Dermis blood vessel endothelial cell (primary cell): ENCODE data around the gene SURF4. TPM values are rescaled to one million over a fixed set of nuclear protein-coding genes. Genes with fewer than 3 reads are reported as not detected.

ENCODE experiments used
- DNase-seq: peaks from one replicate; pipeline ENCODE4 v3.0.0; 2010
- total RNA-seq: library from RNA; depleted of rRNA; stranded (reverse); fragments of >200 nt; gene quantifications from 2 replicates; pipeline ENCODE4 v1.2.3, GENCODE V29; 2014

SURF4 gene
- total RNA-seq = 370 and 397 TPM in 2 replicates

GRCh38 chr9:133375724-133376654 lies at the start of gene SURF4, which contains the start of gene STKLD1:
SURF4 (minus strand) TSS chr9:133376060; CDS start chr9:133375969, 91 bp downstream.
STKLD1 (plus strand) TSS chr9:133376366; CDS start chr9:133376474, 108 bp downstream.
- peak; percentile 98 for DNase-seq

DNA sequence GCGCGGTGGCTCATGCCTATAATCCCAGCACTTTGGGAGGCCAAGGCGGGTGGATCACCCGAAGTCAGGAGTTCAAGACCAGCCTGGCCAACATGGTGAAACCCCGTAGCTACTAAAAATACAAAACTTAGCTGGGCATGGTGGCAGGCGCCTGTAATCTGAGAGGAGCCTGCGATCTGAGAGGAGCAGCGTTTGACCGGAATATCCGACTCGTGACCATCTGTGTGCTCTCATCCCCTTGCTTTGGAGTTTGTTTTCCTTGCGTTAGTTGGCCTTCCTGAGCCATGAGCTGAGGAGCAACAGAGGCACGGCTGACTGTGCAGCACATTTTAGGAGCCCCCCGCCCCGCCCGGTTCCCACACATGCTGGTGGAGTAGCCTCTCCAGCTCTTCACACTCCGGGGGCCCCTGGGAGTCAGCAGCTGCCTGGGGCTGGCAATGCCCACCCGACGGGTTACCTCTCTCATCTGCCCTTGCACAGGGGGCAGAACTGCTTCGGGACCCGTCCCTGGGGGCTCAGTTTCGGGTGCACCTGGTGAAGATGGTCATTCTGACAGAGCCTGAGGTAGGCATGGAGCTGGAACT lies 49.3 kb upstream of the SURF4 start:
- DNase-seq = no peak

DNA sequence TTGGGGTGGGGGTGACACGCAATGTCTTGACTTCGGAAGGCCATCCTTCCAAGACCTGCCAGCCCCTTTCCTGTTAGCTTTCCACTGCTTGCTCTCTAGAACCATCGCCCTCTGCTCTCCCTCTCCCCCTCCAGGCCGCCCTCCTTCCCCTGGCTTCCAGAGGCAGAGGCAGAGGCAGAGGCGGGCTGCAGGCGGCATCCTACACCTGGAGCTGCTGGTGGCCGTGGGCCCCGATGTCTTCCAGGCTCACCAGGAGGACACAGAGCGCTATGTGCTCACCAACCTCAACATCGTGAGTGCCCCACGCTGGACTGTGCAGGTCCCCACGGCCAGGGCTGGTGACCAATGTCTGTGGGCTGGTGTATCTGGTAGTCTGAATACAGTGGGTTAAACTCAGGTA lies 48.3 kb upstream of the SURF4 start:
- DNase-seq = no peak

DNA sequence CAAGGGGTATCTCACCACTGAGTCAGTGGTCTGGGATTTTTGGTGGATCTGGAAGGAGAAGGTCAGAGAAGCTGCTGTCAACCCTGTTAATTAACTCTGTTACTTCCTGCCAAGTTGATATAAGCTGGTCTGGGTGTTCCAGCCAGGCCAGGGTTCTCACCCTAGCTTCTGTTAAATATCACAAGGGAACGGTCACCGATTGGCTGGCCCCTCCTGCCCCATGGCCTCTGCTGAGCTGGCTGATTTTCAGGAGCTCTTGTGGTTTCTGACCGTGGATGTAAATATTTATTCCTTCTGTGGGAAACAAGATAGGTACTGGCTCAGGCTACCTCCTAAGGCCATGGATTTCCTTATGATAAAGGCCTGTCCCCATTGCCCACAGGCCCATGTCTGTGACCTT lies 47.4 kb upstream of the SURF4 start:
- no peak for DNase-seq

- peak; percentile 13 for DNase-seq
Observed at GRCh38 chr9:133421615-133422542, 46.0 kb upstream of the SURF4 start, which contains the start of gene ADAMTS13. ADAMTS13 (plus strand) TSS chr9:133422367; CDS start chr9:133422444, 77 bp downstream.

GRCh38 chr9:133420392-133420827 lies 44.5 kb upstream of the SURF4 start:
- no peak for DNase-seq

DNA sequence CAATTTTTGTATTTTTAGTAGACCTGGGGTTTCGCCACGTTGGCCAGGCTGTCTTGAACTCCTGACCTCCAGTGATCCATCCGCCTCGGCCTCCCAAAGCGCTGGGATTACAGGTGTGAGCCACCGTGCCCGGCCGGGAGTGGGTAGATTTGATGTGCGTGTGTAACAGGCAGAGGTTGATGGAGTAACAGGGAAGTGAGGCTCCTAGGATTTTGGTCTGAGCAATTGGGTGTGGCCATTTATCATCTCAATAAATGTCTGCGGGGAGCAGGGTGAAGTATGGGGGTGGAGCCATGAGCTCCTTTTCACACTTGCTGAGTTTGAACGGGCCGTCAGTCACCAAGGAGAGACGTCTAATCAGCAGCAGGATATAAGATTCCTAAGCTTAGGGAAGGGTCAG lies 43.1 kb upstream of the SURF4 start:
- no peak for DNase-seq

GRCh38 chr9:133417541-133418461 lies 41.9 kb upstream of the SURF4 start, which contains the start of gene REXO4:
REXO4 (minus strand) TSS chr9:133418010; CDS start chr9:133417844, 166 bp downstream.
- peak; percentile 85 for DNase-seq

- no peak for DNase-seq
Observed at GRCh38 chr9:133415170-133415569, 39.3 kb upstream of the SURF4 start.

DNA sequence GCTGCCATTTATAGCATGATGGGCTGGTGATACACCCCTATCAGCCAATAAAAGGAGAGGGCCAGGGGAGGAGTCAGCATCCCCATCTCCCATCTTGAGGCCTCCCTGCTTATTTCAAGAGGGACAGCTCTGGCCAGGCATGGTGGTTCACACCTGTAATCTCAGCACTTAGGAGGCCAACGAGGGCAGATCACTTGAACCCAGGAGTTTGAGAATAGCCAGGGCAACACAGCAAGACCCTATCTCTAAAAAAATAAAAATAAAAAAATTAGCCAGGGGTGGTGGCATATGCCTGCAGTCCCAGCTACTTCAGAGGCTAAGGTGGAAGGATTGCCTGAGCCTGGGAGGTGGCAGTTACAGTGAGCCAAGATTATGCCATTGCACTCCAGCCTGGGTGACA lies 32.2 kb upstream of the SURF4 start:
- DNase-seq = no peak

- peak; percentile 87 for DNase-seq
Observed at GRCh38 chr9:133406480-133407307, 30.8 kb upstream of the SURF4 start.

- DNase-seq = peak; percentile 65
Observed at GRCh38 chr9:133405508-133406438, 29.9 kb upstream of the SURF4 start.

- DNase-seq = no peak
Observed at GRCh38 chr9:133404454-133405002, 28.7 kb upstream of the SURF4 start.

DNA sequence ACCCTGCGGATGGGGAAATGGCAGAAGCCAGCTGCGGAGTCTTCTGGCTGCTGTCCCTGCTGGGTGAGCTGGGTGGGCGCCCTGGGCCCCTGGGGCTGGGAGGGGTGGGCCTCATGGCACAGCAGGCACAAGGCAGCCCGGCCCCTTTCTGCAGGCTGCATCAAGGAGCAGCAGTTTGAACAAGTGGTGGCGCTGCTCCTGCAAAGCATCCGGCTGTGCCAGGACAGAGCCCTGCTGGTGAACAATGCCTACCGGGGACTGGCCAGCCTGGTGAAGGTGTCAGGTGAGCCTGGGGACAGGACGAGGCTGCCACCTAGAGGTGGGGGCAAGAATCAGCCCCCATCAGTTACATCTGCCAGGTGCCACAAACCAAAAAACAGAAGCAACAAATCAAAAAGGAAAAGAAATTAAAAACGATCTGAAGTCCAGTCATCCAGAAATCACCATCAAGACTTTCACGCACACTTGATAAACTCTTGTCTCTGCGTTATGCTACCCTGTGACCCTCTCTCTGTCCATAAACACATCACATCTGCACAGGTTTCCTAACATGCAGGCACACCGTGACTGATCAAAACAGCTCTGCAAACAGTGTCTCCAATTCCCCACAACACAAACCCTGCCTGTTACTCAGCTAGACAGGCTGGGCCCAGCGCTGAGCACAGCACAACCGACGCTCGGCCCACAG lies 28.1 kb upstream of the SURF4 start:
- DNase-seq = peak; percentile 54

- no peak for DNase-seq
Observed at GRCh38 chr9:133402689-133403088, 26.8 kb upstream of the SURF4 start.

GRCh38 chr9:133401588-133401987 lies 25.7 kb upstream of the SURF4 start:
- DNase-seq = no peak

DNA sequence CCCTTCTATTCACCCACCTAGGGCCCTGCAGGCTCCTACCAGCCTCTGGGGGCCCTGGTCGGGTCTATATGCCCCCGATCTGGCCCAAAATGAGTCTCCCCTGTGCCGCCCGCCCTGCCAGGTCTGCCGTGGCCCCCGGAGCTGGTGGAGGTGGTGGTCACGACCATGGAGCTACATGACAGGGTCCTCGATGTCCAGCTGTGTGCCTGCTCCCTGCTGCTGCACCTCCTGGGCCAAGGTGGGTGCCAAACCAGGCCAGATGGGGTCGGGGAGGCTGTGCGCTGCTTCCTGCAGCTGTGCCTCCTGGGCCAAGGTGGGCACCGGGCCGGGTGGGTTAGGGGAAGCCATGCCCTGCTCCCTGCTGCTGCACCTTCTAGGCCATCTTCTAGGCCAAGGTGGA lies 24.4 kb upstream of the SURF4 start:
- DNase-seq = no peak

DNA sequence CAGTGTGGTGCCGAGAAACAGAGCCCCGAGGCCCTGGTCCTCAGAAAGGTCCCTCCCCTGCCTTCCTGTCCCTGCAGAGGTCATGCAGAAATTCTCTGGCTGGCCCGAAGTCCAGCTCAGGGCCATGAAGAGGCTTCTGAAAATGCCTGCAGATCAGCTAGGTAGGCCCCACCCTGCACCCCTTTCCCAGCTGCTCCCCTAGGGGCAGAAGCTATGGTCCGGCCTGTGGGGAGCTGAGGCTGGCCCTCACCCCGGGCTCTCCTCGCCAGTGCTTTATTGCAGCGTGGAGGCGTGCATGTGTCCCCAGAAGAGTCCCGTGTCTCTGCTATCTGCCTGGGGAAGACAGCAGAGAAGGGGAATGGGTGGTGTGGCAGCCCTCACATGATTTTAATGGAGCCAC lies 22.0 kb upstream of the SURF4 start:
- DNase-seq = no peak
